Right kidney (tissue), 1 donor: ENCODE measurements around the gene XRRA1.
"Not testable (repeated sequence)": the region's sequence is repeated elsewhere in the genome, so short reads cannot be mapped to it uniquely, and the experiment has no call there.

ENCODE experiments used
- DNase-seq: peaks from one replicate; pipeline ENCODE4 v3.0.0-alpha.2; 2016

XRRA1 gene

DNA sequence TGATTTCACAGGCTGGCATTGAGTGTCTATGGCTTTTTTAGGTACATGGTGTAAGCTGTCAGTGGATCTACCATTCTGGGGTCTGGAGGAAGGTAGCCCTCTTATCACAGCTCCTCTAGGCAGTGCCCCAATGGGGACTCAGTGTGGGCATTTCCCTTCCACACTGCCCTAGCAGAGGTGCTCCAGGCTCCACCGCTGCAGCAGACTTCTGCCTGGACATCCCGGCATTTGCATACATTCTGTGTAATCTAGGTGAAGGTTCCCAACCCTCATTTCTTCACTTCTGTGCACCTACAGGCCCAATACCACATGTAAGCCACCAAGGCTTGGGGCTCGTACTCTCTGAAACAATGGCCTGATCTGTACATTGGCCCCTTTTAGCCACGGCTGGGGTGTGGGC, 122.0 kb downstream of the XRRA1 start:
- no peak for DNase-seq

DNA sequence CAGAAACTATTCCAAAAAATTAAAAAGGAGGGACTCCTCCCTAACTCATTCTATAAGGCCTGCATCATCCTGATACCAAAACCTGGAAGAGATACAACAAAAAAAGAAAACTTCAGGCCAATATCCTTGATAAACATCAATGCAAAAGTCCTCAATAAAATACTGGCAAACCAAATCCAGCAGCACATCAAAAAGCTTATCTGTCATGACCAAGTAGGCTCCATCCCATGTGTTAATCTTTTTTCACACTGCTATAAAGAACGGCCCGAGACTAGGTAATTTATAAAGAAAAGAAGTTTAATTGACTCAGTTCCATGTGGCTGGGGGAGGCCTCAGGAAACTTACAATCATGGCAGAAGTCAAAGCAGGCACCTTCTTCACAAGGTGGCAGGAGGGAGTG, 123.3 kb downstream of the XRRA1 start:
- DNase-seq, result not testable (repeated sequence)

GRCh38 chr11:74824285-74824982, 124.5 kb downstream of the XRRA1 start:
- no peak for DNase-seq

DNA sequence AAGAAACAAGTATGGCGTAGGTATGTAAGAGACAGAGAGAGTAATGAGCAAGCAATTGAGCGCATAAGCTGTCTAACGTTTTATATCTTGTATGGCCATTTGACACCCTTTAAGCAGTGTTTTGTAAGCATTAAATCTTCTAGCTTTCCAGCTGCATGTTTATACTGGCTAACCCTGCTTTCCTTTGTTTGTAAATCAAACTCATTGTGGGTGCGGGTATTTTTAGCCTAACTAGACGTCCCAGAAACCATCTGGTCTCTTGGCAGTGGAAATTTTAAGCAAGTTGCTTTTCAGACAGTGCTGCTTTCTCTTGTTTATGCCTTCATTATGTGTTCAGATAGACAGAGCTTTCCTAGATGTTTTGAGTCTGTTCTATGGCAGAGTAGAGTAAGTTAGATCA, 126.7 kb downstream of the XRRA1 start:
- DNase-seq, result peak; percentile 35

GRCh38 chr11:74820763-74821162, 128.1 kb downstream of the XRRA1 start:
- DNase-seq, result no peak

GRCh38 chr11:74819400-74819799, 129.5 kb downstream of the XRRA1 start:
- DNase-seq, result no peak

GRCh38 chr11:74818283-74818946, 130.5 kb downstream of the XRRA1 start:
- no peak for DNase-seq

DNA sequence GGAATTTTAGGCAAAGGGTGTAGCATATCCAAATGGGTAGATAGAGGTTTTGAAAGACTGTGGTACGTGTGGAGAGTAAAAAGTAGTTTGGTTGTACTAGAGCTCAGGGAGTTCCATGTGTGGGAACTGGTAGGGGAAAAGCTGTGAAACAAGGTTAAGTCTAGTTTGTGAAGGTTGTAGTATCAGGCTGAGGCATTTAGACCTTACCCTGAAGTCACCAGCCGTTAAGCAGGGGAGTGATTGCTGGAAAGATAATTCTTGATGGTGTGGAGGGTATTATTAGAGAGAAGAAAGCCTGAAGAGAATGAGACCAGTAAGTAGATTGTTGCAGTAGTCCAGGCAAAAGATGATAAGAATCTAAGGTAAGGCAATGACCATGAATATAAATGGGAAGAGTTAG, 132.2 kb downstream of the XRRA1 start:
- DNase-seq, result no peak

DNA sequence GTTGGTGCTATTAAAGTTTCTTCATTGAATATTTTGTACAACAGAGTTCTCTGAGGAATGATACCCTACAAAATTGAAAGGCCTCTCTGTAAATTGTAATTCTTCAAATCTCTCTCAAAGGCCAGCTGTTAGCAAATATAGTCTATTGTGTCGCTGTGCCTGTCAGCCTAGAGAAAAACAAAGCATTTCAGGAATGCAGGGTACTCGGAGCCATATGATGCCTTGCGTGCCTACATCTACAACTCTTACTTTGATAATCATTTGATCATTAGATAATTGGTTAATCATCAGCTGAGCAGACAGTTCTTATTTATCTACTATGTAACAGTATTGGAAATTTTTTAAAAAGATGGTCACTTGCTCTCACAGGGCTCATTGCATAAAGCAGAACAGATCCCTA, 132.9 kb downstream of the XRRA1 start:
- DNase-seq, result no peak

DNA sequence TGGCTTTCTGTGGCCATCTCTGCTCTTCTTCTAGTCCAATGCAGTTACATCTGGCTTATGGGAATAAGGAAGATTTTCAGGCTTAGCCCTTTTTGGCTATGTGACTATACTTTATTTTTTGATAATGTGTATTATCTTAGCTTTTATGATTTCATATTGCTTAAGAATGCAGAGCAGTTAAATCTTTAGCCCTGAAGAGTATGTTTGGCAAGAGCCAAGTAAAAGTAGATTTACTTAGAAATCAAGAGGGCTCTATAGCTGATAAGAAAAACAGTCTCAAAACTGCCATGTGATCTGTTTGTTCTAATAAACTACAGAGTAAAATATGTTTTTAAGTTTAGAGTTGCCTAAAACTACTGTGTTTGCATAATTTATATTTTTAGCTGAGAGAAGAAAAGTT, 139.1 kb downstream of the XRRA1 start:
- DNase-seq, result no peak

DNA sequence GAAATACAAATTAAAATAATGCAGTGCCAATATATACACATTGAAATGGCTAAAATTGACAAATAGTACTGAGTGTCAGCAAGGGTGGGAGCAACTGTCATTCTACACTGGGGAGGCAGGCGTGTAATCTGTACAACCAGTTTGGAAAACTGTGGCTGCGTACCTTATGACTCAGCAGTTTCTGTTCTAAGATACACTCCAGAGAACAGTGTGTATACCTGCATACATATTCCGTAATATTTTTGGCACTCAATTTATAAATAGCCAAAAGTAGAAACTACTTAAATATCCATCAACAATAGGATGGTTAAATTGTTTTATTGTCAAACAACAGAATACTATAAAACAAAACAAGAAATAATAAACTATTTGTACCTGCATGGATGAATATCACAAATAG, 142.6 kb downstream of the XRRA1 start:
- no peak for DNase-seq

DNA sequence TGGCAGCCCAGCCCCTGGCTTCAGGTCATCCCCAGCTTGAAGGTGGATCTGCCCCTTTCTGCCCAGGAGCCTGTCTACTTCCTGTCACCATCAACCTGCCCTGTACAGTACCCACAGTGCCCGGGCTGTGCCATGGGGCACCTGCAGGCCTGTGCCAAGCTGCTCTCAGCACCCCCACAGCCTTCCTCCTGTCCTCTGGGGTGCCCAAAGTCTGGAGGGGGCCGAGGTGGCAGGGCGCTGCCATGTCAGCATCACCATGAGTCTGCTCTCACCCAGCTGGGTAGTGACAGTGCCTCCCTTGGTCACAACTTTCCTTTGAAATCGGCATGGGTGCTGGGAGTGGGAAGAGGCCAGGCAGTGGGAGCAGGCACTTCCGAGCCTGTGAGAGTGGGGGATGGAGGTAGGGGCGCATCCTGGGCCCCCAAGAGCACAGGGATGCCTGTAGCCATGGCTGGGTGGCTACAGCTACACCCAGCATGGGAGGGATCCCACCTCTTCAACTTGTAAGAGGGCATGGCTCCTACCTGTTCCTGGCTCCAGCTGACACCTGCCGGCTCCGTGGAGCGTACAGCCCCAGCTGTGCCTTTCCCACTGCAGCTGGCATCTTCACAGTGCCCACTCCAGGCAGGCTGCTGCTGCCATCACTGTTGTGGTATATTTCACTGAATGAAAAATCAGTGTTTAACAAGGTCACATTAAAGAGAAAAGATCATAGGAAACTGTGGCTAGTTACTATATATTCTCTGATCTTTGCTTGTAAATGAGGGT, 157.4 kb downstream of the XRRA1 start:
- no peak for DNase-seq
